GM19351 (cell line): ENCODE data around the gene IQCB1.
A peak's percentile ranks its signal among the peaks of the same experiment; 100 is the strongest.
"Not testable (repeated sequence)": the region's sequence is repeated elsewhere in the genome, so short reads cannot be mapped to it uniquely, and the experiment has no call there.

ENCODE experiments used
- ATAC-seq: cut with Tn5 transposase; IDR thresholded peaks from one replicate; pipeline ENCODE4 v1.9.1; 2021; ENCODE audit warnings: mild to moderate bottlenecking, moderate library complexity; ENCODE audit not compliant: unreplicated experiment

Gene IQCB1, protein sequence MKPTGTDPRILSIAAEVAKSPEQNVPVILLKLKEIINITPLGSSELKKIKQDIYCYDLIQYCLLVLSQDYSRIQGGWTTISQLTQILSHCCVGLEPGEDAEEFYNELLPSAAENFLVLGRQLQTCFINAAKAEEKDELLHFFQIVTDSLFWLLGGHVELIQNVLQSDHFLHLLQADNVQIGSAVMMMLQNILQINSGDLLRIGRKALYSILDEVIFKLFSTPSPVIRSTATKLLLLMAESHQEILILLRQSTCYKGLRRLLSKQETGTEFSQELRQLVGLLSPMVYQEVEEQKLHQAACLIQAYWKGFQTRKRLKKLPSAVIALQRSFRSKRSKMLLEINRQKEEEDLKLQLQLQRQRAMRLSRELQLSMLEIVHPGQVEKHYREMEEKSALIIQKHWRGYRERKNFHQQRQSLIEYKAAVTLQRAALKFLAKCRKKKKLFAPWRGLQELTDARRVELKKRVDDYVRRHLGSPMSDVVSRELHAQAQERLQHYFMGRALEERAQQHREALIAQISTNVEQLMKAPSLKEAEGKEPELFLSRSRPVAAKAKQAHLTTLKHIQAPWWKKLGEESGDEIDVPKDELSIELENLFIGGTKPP

DNA sequence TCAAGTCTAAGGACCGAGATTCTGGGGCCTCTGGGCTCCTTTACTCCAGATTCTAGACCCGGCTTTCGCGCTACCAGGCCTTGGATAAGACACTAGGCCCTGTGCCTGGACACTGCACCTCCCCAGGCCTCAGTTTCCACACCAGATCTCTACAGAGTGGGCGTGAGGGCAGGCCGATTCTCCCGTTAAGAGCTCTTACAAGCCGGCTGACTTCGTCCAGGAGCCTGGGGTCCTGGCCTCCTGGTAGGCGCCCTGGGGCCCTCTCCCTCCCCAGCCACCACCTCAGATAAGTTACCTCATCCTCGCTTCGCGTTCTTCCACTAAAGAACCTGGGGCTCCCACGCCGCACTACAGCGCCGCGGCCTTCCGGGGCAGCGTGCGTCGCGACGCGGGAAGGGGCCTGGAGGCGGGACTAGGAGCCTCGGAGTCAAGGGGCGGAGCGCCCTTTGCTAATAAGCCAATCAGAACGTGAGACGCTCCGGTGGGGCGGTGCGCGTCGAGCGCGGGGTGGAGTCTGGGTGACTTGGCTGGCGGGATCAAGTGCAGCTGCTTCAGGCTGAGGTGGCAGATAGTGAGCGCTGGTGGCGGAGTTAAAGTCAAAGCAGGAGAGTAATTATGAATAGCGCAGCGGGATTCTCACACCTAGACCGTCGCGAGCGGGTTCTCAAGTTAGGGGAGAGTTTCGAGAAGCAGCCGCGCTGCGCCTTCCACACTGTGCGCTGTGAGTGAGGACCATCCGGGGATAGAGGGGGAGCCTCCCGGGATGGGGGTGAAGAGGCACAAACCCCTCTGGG, at the start of gene IQCB1, which contains the start of gene EAF2:
TSS of gene IQCB1 (minus strand) at position 390 of the 794 bp plus-strand sequence. CDS start 6,100 bp downstream, outside the sequence.
TSS of gene EAF2 (plus strand) at position 539 of the 794 bp plus-strand sequence. CDS start at position 616, 77 bp downstream.
- ATAC-seq = peak; percentile 95

DNA sequence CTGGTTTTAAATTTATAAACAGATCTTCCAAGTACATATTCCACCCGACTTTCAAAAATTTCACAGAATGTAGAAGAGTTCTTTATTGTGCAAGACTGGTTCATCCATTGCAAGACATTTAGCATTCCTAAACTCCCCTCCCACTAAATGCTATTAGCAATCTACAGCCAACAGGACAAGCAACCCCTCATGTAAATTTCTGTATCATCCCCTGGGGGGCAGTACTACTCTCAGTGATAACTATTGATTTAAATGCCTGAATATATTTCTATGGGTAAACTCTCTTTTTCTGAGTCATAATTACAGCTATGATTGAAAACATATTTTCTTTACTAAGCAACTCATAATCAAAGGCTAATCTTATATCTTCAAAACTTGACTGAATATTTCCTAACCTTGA, 48.6 kb upstream of the IQCB1 start:
- no peak for ATAC-seq

- ATAC-seq = no peak
Observed at GRCh38 chr3:121878411-121878810, 43.6 kb upstream of the IQCB1 start.

- no peak for ATAC-seq
Observed at GRCh38 chr3:121871430-121871829, 36.6 kb upstream of the IQCB1 start.

- ATAC-seq = no peak
Observed at GRCh38 chr3:121870717-121871116, 35.9 kb upstream of the IQCB1 start.

DNA sequence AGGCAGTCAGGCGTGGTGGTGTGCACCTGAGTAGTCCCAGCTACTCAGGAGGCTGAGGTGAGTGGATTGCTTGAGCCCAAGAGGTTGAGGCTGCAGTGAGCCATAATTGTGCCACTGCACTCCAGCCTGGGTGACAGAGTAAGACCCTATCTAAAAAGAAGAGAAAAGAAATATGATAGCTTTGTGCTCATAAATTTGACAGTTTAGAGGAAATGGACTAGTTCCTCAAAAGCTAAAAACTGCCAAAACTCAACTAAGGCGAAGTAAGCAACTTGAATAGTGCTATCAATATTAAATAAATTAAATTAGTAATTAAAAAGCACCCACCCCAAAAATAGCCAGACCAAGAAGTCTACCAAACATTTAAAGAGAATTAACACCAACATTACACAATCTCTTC, 34.9 kb upstream of the IQCB1 start:
- no peak for ATAC-seq

- ATAC-seq = no peak
Observed at GRCh38 chr3:121863801-121864200, 28.9 kb upstream of the IQCB1 start.

DNA sequence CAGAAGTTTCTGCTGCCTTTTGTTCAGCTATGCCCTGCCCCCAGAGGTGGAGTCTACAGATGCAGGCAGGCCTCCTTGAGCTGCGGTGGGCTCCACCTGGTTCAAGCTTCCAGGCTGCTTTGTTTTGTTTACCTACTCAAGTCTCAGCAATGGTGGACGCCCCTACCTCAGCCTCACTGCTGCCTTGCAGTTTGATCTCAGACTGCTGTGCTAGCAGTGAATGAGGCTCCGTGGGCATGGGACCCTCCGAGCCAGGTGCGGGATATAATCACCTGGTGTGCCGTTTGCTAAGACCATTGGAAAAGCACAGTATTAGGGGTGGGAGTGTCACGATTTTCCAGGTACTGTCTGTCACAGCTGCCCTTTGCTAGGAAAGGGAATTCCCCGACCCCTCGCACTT, 28.4 kb upstream of the IQCB1 start:
- not testable (repeated sequence) for ATAC-seq

- not testable (repeated sequence) for ATAC-seq
Observed at GRCh38 chr3:121857778-121858177, 22.9 kb upstream of the IQCB1 start.

GRCh38 chr3:121855555-121855954, 20.7 kb upstream of the IQCB1 start:
- ATAC-seq = no peak

DNA sequence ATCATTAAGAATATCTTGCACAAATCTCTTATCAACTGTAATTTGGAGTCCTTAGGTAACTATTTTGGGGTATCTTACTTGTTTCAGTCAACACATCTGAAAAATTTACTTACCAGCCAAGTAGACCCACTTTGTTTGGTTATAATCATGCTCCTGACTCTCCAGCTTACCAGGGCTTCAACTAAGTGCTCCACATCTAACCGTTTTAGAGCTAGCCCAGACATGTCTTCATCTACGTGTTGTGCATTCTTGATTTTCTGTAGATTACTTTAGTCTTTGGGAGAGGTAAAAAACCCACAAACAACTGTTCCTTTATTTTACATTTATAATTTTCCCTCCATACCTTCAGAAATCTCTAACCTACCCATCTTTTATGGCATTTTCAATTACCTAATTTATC, 17.4 kb upstream of the IQCB1 start:
- no peak for ATAC-seq

DNA sequence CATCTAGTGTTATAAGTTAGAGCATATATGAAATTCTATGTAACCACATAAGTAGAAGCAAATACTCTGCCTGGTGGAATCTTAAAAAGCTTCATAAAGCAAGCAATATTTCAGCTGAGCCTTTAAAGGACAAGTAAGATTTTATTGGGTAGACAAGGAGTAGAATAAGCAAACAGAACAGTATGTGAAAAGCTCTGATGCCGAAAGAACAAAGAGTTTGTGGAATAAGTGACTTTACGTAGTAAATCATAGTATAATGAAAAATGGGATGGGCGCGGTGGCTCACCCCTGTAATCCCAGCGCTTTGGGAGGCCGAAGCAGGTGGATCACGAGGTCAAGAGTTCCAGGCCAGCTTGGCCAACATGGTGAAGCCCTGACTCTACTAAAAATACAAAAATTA, 10.0 kb upstream of the IQCB1 start:
- ATAC-seq = no peak

DNA sequence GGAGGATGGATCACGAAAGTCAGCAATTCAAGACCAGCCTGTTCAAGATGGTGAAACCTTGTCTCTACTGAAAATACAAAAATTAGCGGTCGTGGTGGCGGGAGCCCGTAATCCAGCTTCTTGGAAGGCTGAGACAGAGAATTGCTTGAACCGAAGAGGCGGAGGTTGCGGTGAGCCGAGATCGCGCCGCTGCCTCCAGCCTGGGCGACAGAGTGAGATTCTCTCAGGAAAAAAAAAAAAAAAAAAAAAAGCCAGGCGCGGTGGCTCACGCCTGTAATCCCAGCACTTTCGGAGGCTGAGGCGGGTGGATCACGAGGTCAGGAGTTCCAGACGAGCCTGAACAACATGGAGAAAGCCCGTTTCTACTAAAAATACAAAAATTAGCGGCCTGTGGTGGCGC, 5.1 kb upstream of the IQCB1 start:
- ATAC-seq = no peak

DNA sequence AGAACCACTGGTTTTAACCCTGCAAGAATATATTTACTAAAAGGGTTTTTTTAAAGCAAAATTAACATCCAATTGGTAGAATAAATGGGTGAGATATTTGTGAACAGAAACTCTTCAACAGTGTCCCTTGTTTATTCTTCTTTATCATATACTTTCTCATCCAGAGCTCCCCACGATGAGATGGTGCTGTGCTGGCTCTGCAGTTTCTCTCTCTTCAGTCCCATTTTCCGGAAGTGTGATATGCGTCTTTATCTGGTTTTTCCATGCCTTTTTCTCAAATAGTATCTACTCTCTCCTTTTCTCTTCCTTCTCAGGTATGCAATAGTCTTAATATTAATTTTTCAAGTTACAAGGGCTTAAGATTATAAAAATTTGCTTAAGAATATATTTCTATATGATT, 1.6 kb upstream of the IQCB1 start:
- ATAC-seq = no peak

DNA sequence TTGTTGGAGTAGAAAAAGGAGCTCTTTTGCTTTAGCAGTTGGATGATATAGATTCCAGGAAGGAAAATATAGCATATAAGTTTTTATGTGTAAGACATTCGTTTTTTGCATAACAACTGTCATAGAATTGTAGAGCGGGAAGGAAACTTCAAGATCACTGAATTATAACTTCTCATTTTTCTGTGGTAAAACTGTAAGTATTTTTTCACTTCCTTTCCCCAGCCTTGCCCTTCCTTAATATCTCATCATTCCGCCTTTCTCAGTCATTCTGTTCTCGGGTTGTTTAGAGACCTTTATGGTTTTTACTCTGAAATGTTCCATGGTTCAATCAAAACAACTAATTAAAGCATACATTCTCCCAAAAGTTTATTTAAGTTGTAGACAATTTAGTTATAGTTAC, 1.2 kb upstream of the IQCB1 start:
- no peak for ATAC-seq

DNA sequence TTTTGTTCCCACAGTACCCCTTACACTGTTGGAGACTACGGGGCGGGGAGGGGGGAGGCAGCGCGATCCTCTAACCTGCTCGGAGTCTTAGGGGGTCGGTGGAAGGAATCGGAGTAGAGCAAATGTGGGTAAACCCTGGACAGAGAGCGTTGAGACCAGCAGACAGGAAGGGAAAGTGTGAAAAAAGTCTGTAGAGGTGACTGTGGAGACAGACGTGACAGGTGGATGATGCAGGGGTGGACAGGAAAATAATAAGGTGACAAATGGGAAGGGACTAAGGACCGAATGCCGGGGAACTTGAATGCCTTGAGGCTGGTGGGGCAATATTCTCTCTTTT, 573 bp upstream of the IQCB1 start:
- ATAC-seq = peak; percentile 14

DNA sequence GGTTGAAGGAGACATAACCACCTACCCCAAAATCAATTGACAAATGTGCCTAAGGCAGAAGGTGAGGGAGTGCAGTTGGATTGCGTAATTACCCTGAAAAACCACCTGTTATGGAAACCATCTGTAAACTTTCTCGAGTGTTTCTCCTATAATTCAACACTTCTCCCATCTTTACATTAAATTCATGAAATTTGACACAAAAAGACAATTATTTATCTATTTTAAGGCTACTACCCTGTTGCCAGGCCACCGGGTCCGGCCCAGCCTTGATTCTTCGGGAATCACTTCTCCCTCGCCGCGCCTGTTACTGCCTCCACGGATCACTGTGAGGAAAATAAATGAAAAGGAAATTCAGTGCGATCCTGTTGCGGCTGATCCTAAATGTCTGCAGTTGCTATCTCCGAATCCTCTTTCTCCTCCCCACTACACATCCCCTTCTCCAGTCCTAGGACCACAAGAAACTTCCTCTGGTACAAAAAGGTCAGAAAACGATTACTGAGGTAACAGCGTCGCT, 646 bp downstream of the IQCB1 start:
- no peak for ATAC-seq

- ATAC-seq = no peak
Observed at GRCh38 chr3:121822973-121823372, 11.9 kb downstream of the IQCB1 start.

DNA sequence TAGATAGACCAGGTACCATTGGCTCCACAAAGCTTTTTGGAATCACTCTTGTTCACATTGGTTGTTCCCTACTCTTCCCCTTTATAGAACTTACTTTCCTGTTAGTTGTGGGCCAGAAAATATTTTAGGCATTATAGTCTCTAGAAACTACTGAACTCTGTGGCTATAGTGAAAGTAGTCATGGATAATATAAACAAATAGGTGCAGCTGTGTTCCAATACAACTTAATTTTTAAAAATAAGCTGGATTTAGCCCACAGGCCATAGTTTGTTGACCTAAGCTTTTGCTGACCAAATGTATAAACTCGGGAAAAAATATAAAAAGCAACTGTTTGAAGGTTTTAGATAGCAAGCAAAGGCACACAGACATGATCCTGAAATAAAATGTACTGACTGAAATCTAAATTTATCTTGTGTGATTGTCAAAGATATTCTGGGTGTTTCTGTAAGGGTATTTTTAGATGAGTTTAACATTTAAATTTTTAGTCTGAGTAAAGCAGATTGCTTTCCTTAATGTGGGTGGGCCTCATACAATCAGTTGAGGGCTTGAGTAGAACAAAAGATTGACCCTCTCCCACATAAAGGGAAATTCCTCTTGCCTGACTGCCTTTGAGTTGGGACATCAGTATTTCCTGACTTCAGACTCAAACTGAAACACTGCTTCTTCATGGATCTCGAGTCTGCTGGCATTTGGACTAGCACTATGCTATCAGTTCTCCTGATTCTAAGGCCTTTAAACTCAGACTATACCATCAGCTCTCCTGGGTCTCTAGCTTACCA, 13.2 kb downstream of the IQCB1 start:
- no peak for ATAC-seq

- no peak for ATAC-seq
Observed at GRCh38 chr3:121819236-121819635, 15.6 kb downstream of the IQCB1 start.

DNA sequence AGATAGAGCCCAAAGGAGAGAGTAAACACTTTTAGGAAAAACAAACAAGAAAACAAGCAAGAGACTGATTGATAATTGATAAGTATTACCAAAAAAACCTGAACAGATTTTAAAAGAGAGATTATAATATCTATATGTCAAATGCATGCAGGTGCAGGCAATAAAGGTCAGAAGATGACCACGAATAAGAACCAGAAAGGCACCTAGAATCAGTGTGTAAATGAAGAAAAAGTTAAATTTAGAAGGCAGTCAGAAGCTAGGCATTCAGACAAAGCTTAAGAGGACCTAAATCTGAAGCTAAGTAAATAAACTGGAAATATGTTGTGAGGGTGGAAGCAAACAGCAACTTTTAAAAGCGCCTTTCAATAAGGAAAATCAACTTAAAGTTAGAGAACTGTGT, 16.3 kb downstream of the IQCB1 start:
- ATAC-seq = no peak
